COR-L47 (cell line): Measurements from ENCODE around the gene STXBP5.

Source experiments
- DNase-seq: peaks from one replicate; lab custom pipeline; 2025; lab: John Stamatoyannopoulos, UW

Gene STXBP5

DNA sequence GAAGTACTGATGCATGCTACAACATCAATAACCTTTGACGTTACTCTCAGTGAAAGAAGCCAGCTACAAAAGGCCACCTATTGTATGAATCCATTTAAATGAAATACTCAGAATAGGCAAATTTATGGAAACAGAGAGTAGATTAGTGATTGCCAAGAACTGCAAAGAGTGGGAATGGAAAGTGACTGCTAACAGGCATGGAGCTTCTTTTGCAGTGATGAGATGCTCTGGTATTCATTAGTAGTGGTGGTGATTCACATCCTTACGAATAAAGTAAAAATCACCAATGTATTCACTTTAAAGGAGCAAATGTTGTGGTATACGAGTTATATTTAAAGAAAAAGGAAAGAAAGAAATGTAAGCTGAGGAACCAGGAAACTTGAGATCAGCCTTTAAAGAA is 177.5 kb downstream of the STXBP5 start:
- no peak for DNase-seq

- peak; percentile 9 for DNase-seq
Observed at GRCh38 chr6:147382945-147383554, 178.8 kb downstream of the STXBP5 start.

DNA sequence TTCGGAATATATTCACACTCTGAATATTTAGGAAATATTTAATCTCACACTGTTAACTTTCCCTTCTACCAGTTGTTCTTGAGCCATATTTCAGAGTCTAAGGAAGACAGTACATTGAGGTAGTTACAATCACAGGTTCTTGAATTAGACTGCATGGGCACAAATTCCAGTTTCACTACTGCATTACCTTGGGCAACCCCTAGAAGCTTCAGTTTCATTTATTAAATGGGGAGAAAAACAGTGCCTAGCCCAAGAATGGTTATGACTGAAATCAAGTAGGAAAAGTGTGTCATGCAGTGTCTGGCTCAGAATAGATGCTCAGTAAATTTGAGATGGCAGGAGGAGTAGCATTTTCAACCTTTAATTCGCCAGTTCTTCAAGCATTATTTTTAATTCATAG is 179.8 kb downstream of the STXBP5 start:
- DNase-seq, result no peak

- DNase-seq, result no peak
Observed at GRCh38 chr6:147384737-147385710, 180.8 kb downstream of the STXBP5 start.

DNA sequence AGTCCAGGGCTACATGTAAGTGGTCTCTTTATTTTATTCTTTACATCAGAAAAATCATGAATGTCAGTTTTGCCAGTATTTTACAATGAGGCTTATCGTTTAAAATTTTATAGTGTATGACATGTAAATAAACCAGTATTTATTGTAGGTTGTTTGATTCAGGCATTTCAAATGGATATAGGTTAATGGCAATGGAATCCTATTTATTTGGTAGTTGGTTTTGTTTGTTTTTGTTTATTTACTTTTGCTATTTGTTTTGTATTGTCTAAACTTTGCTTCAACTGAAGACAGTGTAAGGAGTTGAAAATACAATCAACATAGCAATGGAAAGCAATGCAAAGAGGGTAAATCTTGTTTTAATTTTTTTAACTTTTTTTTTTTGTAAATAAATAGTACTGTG is 185.2 kb downstream of the STXBP5 start:
- DNase-seq, result no peak

- peak; percentile 5 for DNase-seq
Observed at GRCh38 chr6:147390909-147391536, 186.8 kb downstream of the STXBP5 start.

DNA sequence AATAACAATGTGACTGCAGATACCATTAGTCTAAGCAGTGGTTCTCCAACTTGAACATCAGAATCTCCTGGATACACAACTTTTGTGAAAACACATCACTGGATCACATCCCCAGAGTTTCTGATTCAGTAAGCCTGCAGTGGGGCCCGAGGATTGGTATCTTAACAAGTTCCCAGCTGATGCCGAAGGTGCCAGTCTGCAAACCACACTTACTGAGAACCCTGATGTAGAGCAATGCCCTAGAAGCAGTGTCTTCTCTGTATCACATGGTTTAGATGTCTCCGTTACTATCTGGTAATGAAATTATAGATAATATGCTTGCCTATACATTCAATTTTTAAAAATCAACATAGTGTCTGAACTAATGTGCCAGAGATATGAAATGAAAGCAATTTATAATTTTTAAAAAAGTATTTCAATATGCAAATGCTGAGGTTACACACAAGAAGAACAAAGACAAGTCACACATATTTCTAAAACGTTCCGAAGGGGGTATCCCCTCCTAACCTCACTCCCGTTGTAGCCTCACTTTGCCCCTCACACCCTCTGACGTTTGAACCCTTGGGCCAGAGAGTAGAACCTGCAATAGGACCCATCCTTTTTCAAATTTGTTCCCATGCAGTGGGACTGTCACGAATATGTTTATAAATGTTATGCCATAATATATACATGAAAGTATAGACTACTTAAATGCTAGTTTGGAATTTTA is 188.9 kb downstream of the STXBP5 start:
- no peak for DNase-seq

DNA sequence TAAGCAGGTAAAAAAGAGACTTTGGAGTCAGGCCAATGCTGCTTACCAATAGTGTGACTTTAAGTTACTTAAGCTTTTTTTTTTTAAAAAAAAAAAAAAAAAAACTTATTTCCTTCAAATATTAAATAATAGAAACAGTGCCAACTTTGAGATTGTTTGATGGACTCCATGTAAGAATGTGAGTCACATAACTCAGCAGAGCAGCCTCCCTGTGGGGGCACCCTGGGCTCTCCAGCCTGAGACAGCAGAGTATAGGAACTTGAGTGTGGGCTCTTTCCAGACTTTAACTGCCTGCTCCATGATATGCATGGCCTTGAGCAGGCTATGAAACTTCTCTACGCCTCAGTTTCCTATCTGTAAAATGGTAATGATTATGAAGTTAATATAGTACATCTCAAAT is 190.9 kb downstream of the STXBP5 start:
- no peak for DNase-seq

- no peak for DNase-seq
Observed at GRCh38 chr6:147397306-147397705, 193.1 kb downstream of the STXBP5 start.

- DNase-seq, result no peak
Observed at GRCh38 chr6:147400968-147401367, 196.8 kb downstream of the STXBP5 start.

DNA sequence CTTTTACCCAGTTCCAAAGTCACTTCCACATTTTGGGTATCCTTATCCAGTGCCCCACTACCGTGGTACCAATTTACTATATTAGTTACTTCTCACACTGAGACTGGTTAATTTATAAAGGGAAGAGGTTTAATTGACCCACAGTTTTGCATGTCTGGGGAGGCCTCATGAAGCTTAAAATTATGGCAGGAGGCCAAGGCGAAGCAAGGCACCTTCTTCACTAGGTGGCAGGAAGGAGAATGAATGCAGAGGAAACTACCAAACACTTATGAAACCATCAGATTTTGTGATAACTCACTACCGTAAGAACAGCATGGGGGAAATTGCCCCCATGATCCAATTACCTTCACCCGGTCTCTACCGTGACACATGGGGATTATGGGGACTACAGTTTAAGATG is 197.6 kb downstream of the STXBP5 start:
- DNase-seq, result no peak

DNA sequence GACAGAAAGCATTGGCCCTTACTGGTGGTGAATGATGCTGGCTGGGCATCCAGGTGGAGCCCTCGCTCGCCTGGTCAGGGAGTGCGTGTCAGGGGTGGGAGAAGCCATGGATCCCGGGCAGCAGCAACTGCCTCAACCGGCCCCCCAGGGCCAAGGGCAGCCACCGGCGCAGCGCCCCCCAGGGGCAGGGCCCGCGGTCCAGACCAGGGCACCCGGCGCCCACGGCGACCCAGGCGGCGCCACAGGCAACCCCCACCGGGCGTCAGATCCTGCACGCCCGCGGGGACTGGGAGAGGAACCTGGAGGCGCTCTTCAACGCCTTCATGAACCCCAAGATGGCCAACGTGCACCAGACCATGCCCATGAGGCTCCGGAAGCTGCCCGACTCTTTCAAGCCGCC is 202.6 kb downstream of the STXBP5 start:
- DNase-seq, result no peak

GRCh38 chr6:147407571-147407970 is 203.4 kb downstream of the STXBP5 start:
- no peak for DNase-seq

DNA sequence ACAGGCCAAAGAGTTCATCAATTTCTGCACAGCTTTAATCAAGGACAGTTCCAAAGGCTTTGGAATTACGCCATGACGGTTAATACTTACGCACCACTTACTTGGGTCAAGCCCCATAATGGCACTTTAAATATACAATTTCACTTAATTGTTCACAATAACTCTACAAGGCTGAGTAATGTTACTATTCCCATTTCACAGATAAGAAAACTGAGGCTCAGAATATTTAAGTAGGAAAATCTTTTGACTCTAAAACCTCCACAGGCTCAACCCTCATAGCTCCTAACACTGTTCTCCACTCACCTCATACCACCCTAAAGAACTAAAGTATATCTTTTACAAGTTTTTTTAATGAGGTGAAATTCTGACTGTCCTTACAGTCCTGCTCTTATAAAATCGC is 212.4 kb downstream of the STXBP5 start:
- DNase-seq, result no peak

GRCh38 chr6:147417954-147418353 is 213.7 kb downstream of the STXBP5 start:
- no peak for DNase-seq

DNA sequence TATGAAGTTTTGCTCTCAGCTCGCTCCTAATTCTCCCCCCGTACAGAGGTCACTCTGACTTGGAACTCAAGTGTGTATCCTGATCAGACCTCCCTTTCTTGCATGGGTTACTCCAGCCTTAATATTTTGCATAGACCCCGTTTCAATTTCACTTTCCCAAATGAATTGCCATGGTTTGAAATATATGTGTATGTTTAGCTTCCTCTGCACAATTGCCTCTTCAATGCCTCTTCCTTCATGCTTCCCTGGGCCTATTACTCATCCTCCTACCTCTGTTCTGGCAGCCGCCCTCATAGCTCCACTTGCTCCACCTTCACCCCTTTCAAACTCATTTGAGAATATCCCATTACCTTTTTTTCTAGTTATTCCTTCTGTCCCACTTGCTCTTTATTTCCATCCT is 214.3 kb downstream of the STXBP5 start:
- DNase-seq, result no peak

DNA sequence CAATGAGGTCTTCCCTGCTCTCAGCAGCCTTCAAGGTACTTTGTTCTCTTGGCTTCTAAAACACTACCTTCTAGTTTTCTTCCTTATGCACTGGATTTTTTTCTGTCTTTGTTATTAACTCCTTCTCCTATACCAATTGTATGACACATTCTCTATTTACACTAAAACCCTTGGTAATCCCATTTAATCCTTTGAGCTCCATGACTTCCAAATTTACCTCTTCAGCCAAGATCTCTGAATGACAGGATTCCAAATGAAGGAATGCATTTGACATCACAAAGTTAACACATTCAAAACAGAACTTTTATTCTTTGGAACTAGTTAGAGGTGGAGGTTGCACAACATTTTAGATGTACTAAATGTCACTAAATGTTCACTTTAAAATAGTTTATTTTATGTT is 217.7 kb downstream of the STXBP5 start:
- DNase-seq, result no peak

- DNase-seq, result no peak
Observed at GRCh38 chr6:147423111-147423510, 218.9 kb downstream of the STXBP5 start.

GRCh38 chr6:147429794-147430193 is 225.6 kb downstream of the STXBP5 start:
- DNase-seq, result no peak

- no peak for DNase-seq
Observed at GRCh38 chr6:147430811-147431210, 226.6 kb downstream of the STXBP5 start.

DNA sequence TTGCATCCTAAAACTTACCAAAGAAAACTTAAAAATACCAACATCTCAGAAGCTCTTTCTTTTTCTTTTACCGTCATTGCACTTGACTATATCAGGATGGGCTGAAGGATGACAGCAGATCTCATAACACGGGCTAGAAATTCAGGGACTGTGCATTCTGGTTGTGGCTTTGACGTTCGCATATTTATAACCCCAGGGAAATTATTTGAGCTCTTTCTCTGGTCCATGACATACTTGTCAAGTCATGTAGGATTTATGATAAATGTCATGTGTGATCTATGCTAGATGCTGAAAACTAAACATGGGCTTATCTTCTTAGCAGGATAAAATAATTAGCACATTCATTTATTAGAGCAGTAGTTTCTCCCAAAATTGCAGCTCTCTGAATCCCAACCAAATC is 229.9 kb downstream of the STXBP5 start:
- DNase-seq, result no peak

DNA sequence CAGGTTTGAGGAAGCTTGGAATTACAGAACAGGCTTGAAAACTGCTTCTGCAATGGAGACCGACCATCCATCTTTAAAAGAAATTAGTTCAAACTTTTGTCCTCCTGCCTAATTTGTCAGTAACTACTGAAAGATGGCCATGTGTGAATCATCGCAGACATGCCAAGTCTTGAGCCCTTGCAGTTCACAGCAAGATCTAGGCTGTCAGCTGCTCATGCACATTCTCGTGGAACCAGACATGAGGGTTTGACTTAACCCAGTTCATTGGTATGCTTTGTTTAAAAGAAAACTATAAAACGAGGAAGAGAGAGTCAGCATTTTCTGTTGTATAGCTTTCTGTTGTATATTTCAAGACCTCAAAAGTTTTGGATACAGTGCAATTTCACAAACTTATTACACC is 230.3 kb downstream of the STXBP5 start:
- DNase-seq, result no peak
